Right atrium auricular region (tissue), 2 donors: ENCODE results near the gene TRIM34. TPM values are rescaled to one million over a fixed set of nuclear protein-coding genes. Genes with fewer than 3 reads are reported as not detected.
A peak's percentile ranks its signal among the peaks of the same experiment; 100 is the strongest.

ENCODE experiments used
- DNase-seq: peaks from one replicate; pipeline ENCODE4 v3.0.0-alpha.2; 2019; ENCODE audit warnings: low spot score
- H3K27ac ChIP-seq, 2 donors: fragments of 200-600 bp; sonication (generic); 1 replicate in 1 of 2; 2 replicates in 1 of 2; pipeline ENCODE4 v1.5.1; 2016 to 2019
- H3K27me3 ChIP-seq, 2 donors: fragments of 200-600 bp; sonication (generic); one replicate each; pipeline versions ENCODE4 v1.5.1 to v1.6.0; 2017 to 2019
- H3K36me3 ChIP-seq: fragments of 200-600 bp; sonication (generic); one replicate; pipeline ENCODE4 v1.5.1; 2016
- H3K4me1 ChIP-seq, 2 donors: fragments of 200-600 bp; sonication (generic); one replicate each; pipeline versions ENCODE4 v1.5.1 to v1.6.0; 2017 to 2019
- H3K4me3 ChIP-seq, 2 donors: fragments of 200-600 bp; sonication (generic); 1 replicate in 1 of 2; 2 replicates in 1 of 2; pipeline ENCODE4 v1.5.1; 2017 to 2019; ENCODE audit warnings: mild to moderate bottlenecking in 1 of 2, moderate library complexity in 1 of 2
- H3K9me3 ChIP-seq, 2 donors: fragments of 200-600 bp; sonication (generic); one replicate each; pipeline ENCODE4 v1.5.1; 2019
- total RNA-seq, 2 donors: library from RNA; depleted of rRNA; stranded (reverse); fragments of >200 nt; gene quantifications; one replicate each; pipeline ENCODE4 v1.1.0, GENCODE V29; 2016
- TF ChIP-seq, protein P1 (sequence below), 2 donors: fragments of 200-600 bp; sonication (generic); IDR thresholded peaks; one replicate each; pipeline ENCODE4 v1.5.1; 2019; ENCODE audit warnings: antibody characterized with exemption in 2 of 2

TRIM34 gene
- total RNA-seq, 2 donors from 2014 or later: 1.4 to 3.8 TPM

- Histone ChIP-seq H3K27me3 (no peaks in the 10 kb centered on the region), H3K9me3 (no peaks in the 10 kb centered on the region), H3K27ac (peak within 1 kb of the TSS; percentile 87 to 89), H3K4me1 (peaks cover 0 to 24% of the 10 kb centered on the region in 2 donors), H3K4me3 (peak within 1 kb of the TSS; percentile 36 to 47), H3K36me3 (peaks cover under 1% of the 10 kb centered on the region)
- peak; percentile 96 for DNase-seq
- TF ChIP-seq, protein P1, sequence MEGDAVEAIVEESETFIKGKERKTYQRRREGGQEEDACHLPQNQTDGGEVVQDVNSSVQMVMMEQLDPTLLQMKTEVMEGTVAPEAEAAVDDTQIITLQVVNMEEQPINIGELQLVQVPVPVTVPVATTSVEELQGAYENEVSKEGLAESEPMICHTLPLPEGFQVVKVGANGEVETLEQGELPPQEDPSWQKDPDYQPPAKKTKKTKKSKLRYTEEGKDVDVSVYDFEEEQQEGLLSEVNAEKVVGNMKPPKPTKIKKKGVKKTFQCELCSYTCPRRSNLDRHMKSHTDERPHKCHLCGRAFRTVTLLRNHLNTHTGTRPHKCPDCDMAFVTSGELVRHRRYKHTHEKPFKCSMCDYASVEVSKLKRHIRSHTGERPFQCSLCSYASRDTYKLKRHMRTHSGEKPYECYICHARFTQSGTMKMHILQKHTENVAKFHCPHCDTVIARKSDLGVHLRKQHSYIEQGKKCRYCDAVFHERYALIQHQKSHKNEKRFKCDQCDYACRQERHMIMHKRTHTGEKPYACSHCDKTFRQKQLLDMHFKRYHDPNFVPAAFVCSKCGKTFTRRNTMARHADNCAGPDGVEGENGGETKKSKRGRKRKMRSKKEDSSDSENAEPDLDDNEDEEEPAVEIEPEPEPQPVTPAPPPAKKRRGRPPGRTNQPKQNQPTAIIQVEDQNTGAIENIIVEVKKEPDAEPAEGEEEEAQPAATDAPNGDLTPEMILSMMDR (IDR thresholded peaks at IDR 0.05): peak; percentile 31 to 72
Measured at GRCh38 chr11:5684646-5685362, 60.0 kb downstream of the TRIM34 start, which contains the start of gene TRIM5. Gene TRIM5 (minus strand): TSS chr11:5685074. CDS start chr11:5680177, 4,897 bp downstream.

DNA sequence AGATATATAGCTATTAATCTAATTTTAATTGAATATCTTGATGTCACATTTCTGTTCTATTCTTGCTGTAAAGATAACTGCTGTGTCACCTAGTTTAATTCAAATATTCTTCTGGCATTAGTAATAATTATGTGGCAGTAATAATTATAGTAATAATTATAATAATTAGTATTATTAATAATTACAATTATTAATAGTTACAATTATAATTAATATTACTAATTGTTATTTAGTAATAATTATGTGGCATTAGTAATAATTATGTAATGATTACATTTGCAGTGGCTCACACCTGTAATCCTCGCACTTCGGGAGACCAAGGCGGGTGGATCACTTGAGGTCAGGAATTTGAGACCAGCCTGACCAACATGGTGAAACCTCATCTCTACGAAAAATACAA is 61.6 kb downstream of the TRIM34 start:
- H3K36me3 ChIP-seq: no peaks in the 10 kb centered on the region
- H3K4me1 ChIP-seq: peaks cover 0 to 26% of the 10 kb centered on the region in 2 donors
- H3K27ac ChIP-seq: no peak overlapping the region
- no peak for DNase-seq
- TF ChIP-seq, protein P1 (IDR thresholded peaks at IDR 0.05): no peak
- no peaks in the 10 kb centered on the region for H3K27me3 ChIP-seq
- no peaks in the 10 kb centered on the region for H3K9me3 ChIP-seq
- no peak overlapping the region for H3K4me3 ChIP-seq

GRCh38 chr11:5688482-5688881 is 63.7 kb downstream of the TRIM34 start:
- Histone ChIP-seq H3K4me1 (peaks cover 0 to 26% of the 10 kb centered on the region in 2 donors), H3K27me3 (no peaks in the 10 kb centered on the region), H3K9me3 (no peaks in the 10 kb centered on the region), H3K27ac (peak overlapping the region; percentile 86 to 87), H3K36me3 (no peaks in the 10 kb centered on the region), H3K4me3 (no peak overlapping the region)
- TF ChIP-seq, protein P1 (IDR thresholded peaks at IDR 0.05): no peak
- no peak for DNase-seq

- H3K27me3 ChIP-seq: no peaks in the 10 kb centered on the region
- TF ChIP-seq, protein P1 (IDR thresholded peaks at IDR 0.05): no peak
- H3K27ac ChIP-seq: peak within 1 kb of the TSS; percentile 86 to 87
- no peaks in the 10 kb centered on the region for H3K36me3 ChIP-seq
- peaks cover 0 to 17% of the 10 kb centered on the region in 2 donors for H3K4me1 ChIP-seq
- DNase-seq: no peak
- H3K4me3 ChIP-seq: peak within 1 kb of the TSS; percentile 27 to 46
- H3K9me3 ChIP-seq: no peaks in the 10 kb centered on the region
Measured at GRCh38 chr11:5689551-5689983, 64.8 kb downstream of the TRIM34 start, which contains the start of gene TRIM22. Gene TRIM22 (plus strand): TSS chr11:5689790. CDS start chr11:5696233, 6,443 bp downstream.

DNA sequence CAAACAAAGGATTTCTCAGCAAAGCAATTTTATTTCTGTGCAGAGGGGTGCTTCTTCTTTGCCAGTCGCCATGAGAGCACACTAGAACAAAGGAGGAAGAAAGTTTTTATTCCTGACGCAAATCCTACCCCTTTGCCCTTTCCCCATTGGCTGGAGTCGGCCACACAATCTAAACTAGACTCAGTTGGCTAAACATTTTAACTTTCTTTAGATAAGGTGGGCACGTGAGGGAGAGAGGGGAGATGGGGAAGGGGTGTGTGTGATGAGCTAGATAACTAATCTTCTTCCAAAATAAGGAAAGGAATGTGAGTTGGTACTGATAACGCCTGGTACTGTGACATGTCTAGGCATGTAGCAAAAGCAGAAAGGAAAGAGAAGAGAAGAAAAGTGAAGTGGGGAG is 65.4 kb downstream of the TRIM34 start:
- no peaks in the 10 kb centered on the region for H3K36me3 ChIP-seq
- peak overlapping the region; percentile 27 to 46 for H3K4me3 ChIP-seq
- TF ChIP-seq, protein P1 (IDR thresholded peaks at IDR 0.05): no peak
- H3K27me3 ChIP-seq: no peaks in the 10 kb centered on the region
- H3K4me1 ChIP-seq: peaks cover 0 to 16% of the 10 kb centered on the region in 2 donors
- no peak for DNase-seq
- peak overlapping the region; percentile 86 to 87 for H3K27ac ChIP-seq
- no peaks in the 10 kb centered on the region for H3K9me3 ChIP-seq
